Left lung (tissue), 10 donors: ENCODE results near the gene PSMC4. TPM values are rescaled to one million over a fixed set of nuclear protein-coding genes. Genes with fewer than 3 reads are reported as not detected.

Experiments used
- ATAC-seq: fragments of 200-7000 bp; cut with Tn5 transposase; one replicate; pipeline ENCODE4 v1.9.1; 2020; ENCODE audit warnings: moderate library complexity
- DNase-seq, 4 donors: peaks; one replicate each; pipeline ENCODE4 v3.0.0-alpha.2; 2013 to 2020
- H3K27ac ChIP-seq, 2 donors: fragments of 200-600 bp; sonication (generic) in 1 of 2; one replicate each; pipeline versions ENCODE4 v1.5.0 to v1.8.0; 2020 to 2021
- H3K27me3 ChIP-seq, 2 donors: fragments of 200-600 bp; sonication (generic) in 1 of 2; one replicate each; pipeline versions ENCODE4 v1.5.0 to v1.8.0; 2020 to 2021
- H3K36me3 ChIP-seq, 2 donors: fragments of 200-600 bp; sonication (generic) in 1 of 2; one replicate each; pipeline versions ENCODE4 v1.5.0 to v1.8.0; 2020 to 2021
- H3K4me1 ChIP-seq, 2 donors: fragments of 200-600 bp; one replicate each; pipeline ENCODE4 v1.8.0; 2021
- H3K4me3 ChIP-seq, 2 donors: fragments of 200-600 bp; sonication (generic) in 1 of 2; one replicate each; pipeline versions ENCODE4 v1.5.0 to v1.8.0; 2020 to 2021; ENCODE audit warnings: mild to moderate bottlenecking in 1 of 2
- H3K9me3 ChIP-seq, 2 donors: fragments of 200-600 bp; sonication (generic) in 1 of 2; one replicate each; pipeline versions ENCODE4 v1.5.0 to v1.8.0; 2020 to 2021
- intact Hi-C, 2 donors: fragments of 100-400 bp; cut with DNase I; formaldehyde crosslinking; loops; one replicate each; pipeline versions ENCODE4 v1.11.2 to v1.14.2; 2022
- polyA plus RNA-seq, 6 donors: library from polyadenylated mRNA; unstranded; fragments of 120-200 nt; gene quantifications; one replicate each; pipeline ENCODE4 v1.2.1, GENCODE V29; 2013; ENCODE audit not compliant: insufficient read length in 6 of 6
- total RNA-seq, 2 donors: library from RNA; stranded (reverse); fragmentation: NEBNext Ultra II Directional; extraction: Animal tissue kit (Norgen Biotek cat#: 25700); gene quantifications; one replicate each; pipeline ENCODE4 v1.2.1, GENCODE V29; 2021
- TF ChIP-seq, protein P1 (sequence below), 2 donors: fragments of 200-600 bp; sonication (generic) in 1 of 2; IDR thresholded peaks; one replicate each; pipeline versions ENCODE4 v1.5.0 to v1.8.0; 2021; ENCODE audit warnings: antibody characterized with exemption in 2 of 2
- donor health status: DM: no; HTN: yes; CAD: no.
- donor health status: DM: no; HTN: no; CAD: no.

The PSMC4 gene
- total and polyA plus RNA-seq, 8 donors = 52.3 to 94.9 (median 61.5) TPM

DNA sequence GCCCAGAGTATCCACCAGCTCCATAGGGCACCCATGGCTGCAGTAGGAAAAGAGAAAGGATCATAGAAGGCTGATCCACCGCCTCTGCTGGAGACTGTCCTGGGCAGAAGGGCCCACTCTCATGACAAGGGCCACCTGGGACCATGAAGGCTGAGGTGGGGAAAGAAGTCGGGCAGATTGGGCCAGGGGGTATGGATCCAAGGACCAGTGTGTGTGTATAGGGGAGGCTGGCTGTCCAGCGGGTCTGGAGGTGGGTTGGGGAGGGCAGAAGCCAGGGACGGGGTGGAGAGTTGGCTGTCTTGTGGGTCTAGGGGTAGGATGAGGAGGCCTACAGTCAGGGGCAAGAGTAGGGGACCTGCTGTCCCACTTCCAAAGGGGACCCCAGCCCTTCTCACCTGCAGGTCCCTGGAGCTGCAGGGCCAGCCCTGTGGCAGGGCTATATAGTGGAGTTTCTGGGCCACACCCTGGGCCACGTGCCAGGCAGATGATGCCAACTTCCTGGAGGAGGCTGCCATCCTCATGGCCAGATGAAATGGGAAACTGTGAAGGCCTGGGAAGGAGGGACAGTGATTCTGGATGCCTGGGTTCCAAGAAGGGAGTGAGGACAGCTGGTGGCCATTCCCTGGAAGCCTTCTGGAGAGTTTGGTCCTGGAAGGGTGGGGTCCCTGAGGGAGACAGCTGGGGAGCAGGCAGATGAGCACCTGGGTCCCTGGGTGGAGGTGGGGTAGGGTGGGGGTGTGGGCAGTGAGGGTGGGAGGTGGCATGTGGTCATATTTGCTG lies 36.2 kb upstream of the PSMC4 start, which contains the start of gene FCGBP:
TSS of gene FCGBP (minus strand) at position 51 of the 780 bp plus-strand sequence.
- DNase-seq (no peak), ATAC-seq (no peak)
- peaks cover 0 to 98% of the 10 kb centered on the region in 2 donors for H3K27me3 ChIP-seq
- no peaks in the 10 kb centered on the region for H3K9me3 ChIP-seq
- H3K4me1 ChIP-seq = peaks cover 0 to 8% of the 10 kb centered on the region in 2 donors
- TF ChIP-seq, protein P1, sequence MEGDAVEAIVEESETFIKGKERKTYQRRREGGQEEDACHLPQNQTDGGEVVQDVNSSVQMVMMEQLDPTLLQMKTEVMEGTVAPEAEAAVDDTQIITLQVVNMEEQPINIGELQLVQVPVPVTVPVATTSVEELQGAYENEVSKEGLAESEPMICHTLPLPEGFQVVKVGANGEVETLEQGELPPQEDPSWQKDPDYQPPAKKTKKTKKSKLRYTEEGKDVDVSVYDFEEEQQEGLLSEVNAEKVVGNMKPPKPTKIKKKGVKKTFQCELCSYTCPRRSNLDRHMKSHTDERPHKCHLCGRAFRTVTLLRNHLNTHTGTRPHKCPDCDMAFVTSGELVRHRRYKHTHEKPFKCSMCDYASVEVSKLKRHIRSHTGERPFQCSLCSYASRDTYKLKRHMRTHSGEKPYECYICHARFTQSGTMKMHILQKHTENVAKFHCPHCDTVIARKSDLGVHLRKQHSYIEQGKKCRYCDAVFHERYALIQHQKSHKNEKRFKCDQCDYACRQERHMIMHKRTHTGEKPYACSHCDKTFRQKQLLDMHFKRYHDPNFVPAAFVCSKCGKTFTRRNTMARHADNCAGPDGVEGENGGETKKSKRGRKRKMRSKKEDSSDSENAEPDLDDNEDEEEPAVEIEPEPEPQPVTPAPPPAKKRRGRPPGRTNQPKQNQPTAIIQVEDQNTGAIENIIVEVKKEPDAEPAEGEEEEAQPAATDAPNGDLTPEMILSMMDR (IDR thresholded peaks at IDR 0.05) = no peak
- intact Hi-C loops = no loop called here
- no peak within 1 kb of the TSS for H3K27ac ChIP-seq
- H3K4me3 ChIP-seq = no peak within 1 kb of the TSS
- no peaks in the 10 kb centered on the region for H3K36me3 ChIP-seq

DNA sequence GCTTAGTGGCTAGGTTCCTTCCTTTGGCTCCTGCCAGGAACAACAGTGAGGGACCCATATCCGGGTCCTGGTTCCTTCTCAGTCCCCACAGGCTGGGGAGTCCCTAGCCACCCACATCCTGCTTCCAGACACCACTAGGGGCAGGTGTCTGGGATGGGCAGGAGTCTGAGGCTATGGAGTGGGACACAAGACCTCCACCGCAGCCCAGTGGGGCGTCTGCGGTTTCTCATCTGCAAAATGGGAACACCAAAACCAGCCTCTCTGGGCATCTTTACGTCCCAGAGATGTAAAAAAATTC lies 35.7 kb upstream of the PSMC4 start:
- no peak overlapping the region for H3K27ac ChIP-seq
- ATAC-seq (no peak), DNase-seq (no peak)
- no peaks in the 10 kb centered on the region for H3K36me3 ChIP-seq
- H3K27me3 ChIP-seq = peaks cover 0 to 99% of the 10 kb centered on the region in 2 donors
- H3K9me3 ChIP-seq = peaks cover 0 to 5% of the 10 kb centered on the region in 2 donors
- intact Hi-C loops = no loop called here
- no peak overlapping the region for H3K4me3 ChIP-seq
- TF ChIP-seq, protein P1 (IDR thresholded peaks at IDR 0.05) = no peak
- H3K4me1 ChIP-seq = peaks cover 0 to 8% of the 10 kb centered on the region in 2 donors

DNA sequence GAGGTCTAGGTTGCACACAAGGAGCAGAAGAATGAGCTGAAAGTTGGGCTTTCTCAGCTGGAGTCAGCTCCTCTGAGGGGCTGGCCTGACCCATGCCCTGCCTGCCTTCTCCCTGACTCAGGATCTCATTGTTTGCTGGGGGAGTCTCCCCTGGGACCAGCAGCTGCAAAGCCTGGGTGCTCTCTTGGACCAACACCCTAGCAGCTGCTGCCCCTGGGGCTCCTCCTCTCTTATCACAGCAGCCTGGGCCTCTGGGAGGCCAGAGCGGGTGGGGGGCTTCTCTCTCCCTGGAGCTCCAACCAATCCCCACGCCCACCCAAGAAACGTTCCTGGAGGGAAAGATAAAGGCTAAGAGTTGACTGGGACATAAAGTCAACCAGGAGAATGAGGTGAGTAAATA lies 34.9 kb upstream of the PSMC4 start:
- peaks cover 0 to 99% of the 10 kb centered on the region in 2 donors for H3K27me3 ChIP-seq
- H3K4me1 ChIP-seq = peaks cover 0 to 12% of the 10 kb centered on the region in 2 donors
- intact Hi-C loops = no loop called here
- DNase-seq (no peak), ATAC-seq (no peak)
- no peaks in the 10 kb centered on the region for H3K36me3 ChIP-seq
- no peak overlapping the region for H3K27ac ChIP-seq
- TF ChIP-seq, protein P1 (IDR thresholded peaks at IDR 0.05) = no peak
- H3K9me3 ChIP-seq = peaks cover 0 to 7% of the 10 kb centered on the region in 2 donors
- no peak overlapping the region for H3K4me3 ChIP-seq

DNA sequence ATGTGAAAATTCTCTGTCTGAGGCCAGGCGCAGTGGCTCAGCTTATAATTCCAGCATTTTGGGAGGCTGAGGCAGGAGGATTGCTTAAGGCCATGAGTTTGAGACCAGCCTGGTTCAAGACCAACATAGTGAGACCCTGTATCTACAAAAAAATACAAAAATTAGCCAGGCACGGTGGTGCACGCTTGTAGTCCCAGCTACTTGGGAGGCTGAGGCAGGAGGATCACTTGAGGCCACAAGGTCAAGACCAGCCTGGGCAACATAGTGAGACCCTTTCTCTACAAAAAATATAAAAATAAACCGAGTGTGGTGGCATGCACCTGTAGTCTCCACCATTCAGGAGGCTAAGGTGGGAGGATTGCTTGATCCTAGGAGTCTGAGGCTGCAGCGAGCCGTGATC lies 34.3 kb upstream of the PSMC4 start:
- Histone ChIP-seq H3K4me3 (no peak overlapping the region), H3K27me3 (peaks cover 0 to 99% of the 10 kb centered on the region in 2 donors), H3K36me3 (no peaks in the 10 kb centered on the region), H3K4me1 (peaks cover 0 to 18% of the 10 kb centered on the region in 2 donors), H3K27ac (no peak overlapping the region), H3K9me3 (peaks cover 0 to 7% of the 10 kb centered on the region in 2 donors)
- ATAC-seq = no peak
- intact Hi-C loops = no loop called here
- no peak for DNase-seq
- TF ChIP-seq, protein P1 (IDR thresholded peaks at IDR 0.05) = no peak

DNA sequence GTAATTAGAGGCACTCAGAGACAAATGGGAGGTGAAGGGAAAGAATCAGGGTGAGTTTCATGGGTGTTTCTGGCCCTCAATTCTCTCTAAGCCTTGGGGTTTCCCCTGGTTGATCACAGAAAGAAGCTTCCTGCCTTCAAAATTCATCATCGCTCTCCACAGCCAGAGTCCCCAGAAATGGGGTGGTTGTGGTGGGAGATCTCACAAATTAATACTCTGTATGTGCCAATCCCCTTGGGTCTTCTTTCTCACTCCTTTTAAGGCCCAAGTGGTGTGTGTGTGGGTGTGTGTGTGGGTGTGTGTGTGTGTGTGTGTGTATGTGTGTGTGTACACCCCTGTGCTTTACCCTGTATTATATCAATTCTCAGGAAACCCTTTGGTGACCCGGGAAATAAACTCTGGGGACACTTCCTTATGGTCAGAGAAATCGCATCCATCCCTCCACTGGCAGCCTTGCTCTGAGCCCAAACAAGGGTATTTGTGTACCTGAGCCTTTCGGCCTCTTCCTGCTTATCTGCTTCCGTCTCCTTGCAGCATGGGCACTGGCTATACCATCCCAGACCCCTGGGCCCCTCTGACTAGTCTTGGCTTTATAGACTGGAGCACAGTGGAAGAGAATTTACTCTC lies 33.8 kb upstream of the PSMC4 start:
- Histone ChIP-seq H3K36me3 (no peaks in the 10 kb centered on the region), H3K27ac (no peak overlapping the region), H3K4me1 (peaks cover 0 to 24% of the 10 kb centered on the region in 2 donors), H3K9me3 (peaks cover 0 to 7% of the 10 kb centered on the region in 2 donors), H3K4me3 (no peak overlapping the region), H3K27me3 (peaks cover 0 to 95% of the 10 kb centered on the region in 2 donors)
- DNase-seq (no peak), ATAC-seq (no peak)
- intact Hi-C loops = no loop called here
- TF ChIP-seq, protein P1 (IDR thresholded peaks at IDR 0.05) = no peak
